Fibroblast of upper back skin (primary cell): Measurements from ENCODE around the gene ZDHHC18.
"Not testable (repeated sequence)": the region's sequence is repeated elsewhere in the genome, so short reads cannot be mapped to it uniquely, and the experiment has no call there.

Experiments used
- DNase-seq: peaks from one replicate; pipeline ENCODE4 v3.0.0-alpha.2; 2013

The ZDHHC18 gene

GRCh38 chr1:26792924-26793323, 33.6 kb upstream of the ZDHHC18 start:
- DNase-seq = no peak

- no peak for DNase-seq
These were observed 32.1 kb upstream of the ZDHHC18 start for GRCh38 chr1:26794391-26794790.

GRCh38 chr1:26797627-26798026, 28.9 kb upstream of the ZDHHC18 start:
- no peak for DNase-seq

- DNase-seq = peak; percentile 80
These were observed 26.9 kb upstream of the ZDHHC18 start for GRCh38 chr1:26799479-26800142.

GRCh38 chr1:26803932-26804331, 22.6 kb upstream of the ZDHHC18 start:
- not testable (repeated sequence) for DNase-seq

- peak; percentile 61 for DNase-seq
These were observed 16.4 kb upstream of the ZDHHC18 start for GRCh38 chr1:26810105-26810504.

- peak; percentile 35 for DNase-seq
These were observed 15.4 kb upstream of the ZDHHC18 start for GRCh38 chr1:26811057-26811456.

- peak; percentile 38 for DNase-seq
These were observed 14.8 kb upstream of the ZDHHC18 start for GRCh38 chr1:26811708-26812107.

GRCh38 chr1:26814377-26814776, 12.1 kb upstream of the ZDHHC18 start:
- DNase-seq = no peak

GRCh38 chr1:26814893-26815292, 11.6 kb upstream of the ZDHHC18 start:
- DNase-seq = no peak

GRCh38 chr1:26820784-26821269, 5.7 kb upstream of the ZDHHC18 start:
- no peak for DNase-seq

GRCh38 chr1:26822737-26823395, 3.6 kb upstream of the ZDHHC18 start:
- DNase-seq = no peak

GRCh38 chr1:26824731-26825130, 1.8 kb upstream of the ZDHHC18 start:
- no peak for DNase-seq

GRCh38 chr1:26827106-26827604, 667 bp downstream of the ZDHHC18 start:
- no peak for DNase-seq

- no peak for DNase-seq
These were observed 1.2 kb downstream of the ZDHHC18 start for GRCh38 chr1:26827663-26828062.

GRCh38 chr1:26828411-26828991, 2.0 kb downstream of the ZDHHC18 start:
- DNase-seq = no peak

- DNase-seq = no peak
These were observed 2.9 kb downstream of the ZDHHC18 start for GRCh38 chr1:26829184-26829911.

- no peak for DNase-seq
These were observed 4.6 kb downstream of the ZDHHC18 start for GRCh38 chr1:26831059-26831458.

- no peak for DNase-seq
These were observed 5.2 kb downstream of the ZDHHC18 start for GRCh38 chr1:26831546-26832248.

GRCh38 chr1:26832249-26832960, 5.9 kb downstream of the ZDHHC18 start:
- DNase-seq = no peak

GRCh38 chr1:26833432-26834405, 7.2 kb downstream of the ZDHHC18 start:
- DNase-seq = no peak
